GM18907 (cell line): ENCODE data around the gene RGS19.

Source experiments
- ATAC-seq: cut with Tn5 transposase; IDR thresholded peaks from one replicate; pipeline ENCODE4 v1.9.1; 2021; ENCODE audit warnings: mild to moderate bottlenecking, moderate library complexity; ENCODE audit not compliant: unreplicated experiment

The RGS19 gene

GRCh38 chr20:64050261-64051032, 28.9 kb downstream of the RGS19 start:
- ATAC-seq, result no peak

GRCh38 chr20:64049878-64050260, 29.4 kb downstream of the RGS19 start:
- ATAC-seq, result no peak

- no peak for ATAC-seq
Observed at GRCh38 chr20:64049060-64049877, 30.0 kb downstream of the RGS19 start, which contains the start of gene SOX18. Gene SOX18 (minus strand): TSS chr20:64049639. CDS start chr20:64049516, 123 bp downstream.

GRCh38 chr20:64048402-64049044, 30.8 kb downstream of the RGS19 start:
- no peak for ATAC-seq

DNA sequence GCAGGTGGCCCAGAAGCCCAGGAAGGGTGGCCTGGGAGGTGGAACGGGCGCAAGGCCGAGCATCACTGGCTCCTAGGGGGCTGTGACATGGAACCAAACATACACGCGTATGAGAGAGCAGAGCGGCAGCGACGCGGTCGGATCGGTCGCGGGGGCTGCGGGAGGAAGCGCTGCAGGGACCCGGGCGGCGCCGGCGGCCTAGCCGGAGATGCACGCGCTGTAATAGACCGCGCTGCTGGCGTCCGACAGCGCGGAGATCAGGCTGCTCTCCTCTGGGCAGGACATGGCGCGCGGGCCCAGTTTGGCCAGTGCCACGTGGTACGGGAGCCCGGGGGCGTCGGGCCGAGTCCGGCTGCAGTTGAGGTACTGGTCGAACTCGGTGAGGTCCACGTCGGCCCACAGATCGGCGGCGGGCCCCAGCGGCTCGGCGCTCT, 31.3 kb downstream of the RGS19 start:
- no peak for ATAC-seq

DNA sequence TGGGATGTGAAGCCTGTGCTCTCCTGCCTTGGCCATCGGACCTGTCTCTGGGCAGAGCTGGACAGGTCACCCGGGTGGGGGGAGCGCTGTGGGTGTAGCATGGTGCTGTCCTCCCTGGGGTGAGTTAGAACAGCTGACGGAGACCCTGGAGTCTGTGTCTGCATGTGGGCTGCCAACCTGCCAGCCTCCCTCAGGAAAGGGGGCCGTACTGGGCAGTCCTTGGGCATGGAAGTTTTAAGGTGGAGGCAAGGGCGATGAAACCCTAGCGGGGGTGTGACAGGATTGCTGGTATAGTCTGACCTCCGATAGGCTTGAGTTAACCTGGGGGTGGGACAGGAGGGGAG, 32.3 kb downstream of the RGS19 start:
- ATAC-seq, result no peak

DNA sequence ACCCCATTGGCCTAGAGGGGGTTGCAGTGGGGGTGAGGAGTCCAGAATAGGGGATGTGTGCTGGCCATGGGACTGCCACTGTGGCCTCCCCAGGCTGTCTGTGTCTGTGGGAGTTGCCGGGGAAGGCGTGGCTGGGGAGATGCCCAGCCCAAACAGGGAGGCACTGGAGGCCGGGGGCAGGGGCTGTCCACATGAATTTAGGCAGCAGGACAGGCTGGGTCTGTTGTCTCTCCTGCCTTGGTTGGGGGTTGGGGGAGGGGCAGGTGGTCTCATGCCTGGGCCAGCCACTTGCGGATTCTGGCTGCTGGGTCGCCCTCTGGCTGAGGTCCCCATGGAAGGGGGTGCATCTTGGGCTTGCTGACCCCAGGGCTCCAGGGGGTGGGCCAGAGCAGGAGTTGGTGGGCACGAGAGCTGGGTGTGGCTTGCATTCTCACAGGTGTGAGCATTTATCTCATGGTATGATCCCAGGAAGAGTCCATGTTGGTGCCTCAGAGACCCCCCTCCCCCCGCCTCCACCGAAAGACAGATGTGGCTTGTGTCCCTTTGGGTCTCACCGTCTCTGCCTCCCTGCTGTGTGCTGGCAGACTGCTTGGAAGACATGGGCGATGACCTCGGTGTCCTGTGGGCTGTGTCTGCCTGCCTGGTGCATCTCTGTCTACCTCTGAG, 33.8 kb downstream of the RGS19 start:
- no peak for ATAC-seq

DNA sequence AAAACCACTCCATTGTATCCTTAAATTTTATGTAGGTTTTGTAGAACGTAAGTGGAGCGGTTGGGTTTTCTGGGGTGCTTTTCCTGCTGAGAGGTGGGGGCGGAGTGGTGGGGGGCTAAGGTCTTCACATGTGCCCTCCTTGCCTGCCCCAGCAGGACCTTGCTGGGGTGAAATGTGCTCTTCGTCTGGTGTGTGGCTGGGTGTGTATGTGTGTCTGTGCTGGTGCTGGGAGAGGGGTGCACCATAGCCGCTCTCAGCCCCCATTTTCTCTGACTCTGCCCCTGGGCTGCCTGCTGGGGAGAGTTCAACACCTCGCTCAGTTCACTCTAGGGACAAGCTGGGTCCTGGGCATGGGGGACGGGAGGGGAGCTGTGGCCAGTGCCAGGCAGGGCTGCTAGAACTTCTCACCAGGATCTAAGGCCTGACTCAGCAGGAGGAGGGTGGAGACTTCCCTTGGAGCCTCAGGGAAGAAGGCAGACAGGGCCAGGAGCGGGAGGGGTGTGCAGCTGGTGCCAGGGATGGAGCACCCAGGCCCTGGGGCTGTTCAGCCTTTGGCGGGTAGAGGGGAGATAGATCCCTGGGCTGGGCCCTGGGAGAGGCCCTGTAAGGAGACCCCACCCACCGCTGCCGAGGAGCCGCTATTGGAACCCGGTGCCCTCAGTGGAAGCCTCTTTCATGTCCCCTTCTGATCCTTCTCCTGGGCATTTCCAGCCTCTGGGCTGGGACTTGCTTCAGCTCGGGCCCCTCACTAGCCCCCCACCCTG, 34.7 kb downstream of the RGS19 start:
- no peak for ATAC-seq

DNA sequence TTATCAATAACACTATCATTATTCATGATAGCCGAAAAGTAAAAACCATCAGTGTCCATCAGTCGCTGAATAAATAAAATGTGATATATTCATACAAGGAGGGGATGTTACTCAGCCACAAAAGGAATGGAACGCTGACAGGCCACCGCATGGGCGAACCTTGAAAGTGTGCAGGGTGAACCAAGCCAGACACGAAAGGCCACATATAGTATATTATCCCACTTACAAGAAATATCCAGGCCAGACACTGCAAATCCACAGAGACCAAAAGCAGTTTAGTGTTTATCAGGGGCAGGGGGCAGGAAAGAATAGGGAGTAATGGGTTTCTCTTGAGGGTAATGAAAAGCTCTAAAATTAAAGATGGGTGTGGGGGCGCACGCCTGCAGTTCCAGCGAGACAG, 35.5 kb downstream of the RGS19 start:
- ATAC-seq, result no peak

DNA sequence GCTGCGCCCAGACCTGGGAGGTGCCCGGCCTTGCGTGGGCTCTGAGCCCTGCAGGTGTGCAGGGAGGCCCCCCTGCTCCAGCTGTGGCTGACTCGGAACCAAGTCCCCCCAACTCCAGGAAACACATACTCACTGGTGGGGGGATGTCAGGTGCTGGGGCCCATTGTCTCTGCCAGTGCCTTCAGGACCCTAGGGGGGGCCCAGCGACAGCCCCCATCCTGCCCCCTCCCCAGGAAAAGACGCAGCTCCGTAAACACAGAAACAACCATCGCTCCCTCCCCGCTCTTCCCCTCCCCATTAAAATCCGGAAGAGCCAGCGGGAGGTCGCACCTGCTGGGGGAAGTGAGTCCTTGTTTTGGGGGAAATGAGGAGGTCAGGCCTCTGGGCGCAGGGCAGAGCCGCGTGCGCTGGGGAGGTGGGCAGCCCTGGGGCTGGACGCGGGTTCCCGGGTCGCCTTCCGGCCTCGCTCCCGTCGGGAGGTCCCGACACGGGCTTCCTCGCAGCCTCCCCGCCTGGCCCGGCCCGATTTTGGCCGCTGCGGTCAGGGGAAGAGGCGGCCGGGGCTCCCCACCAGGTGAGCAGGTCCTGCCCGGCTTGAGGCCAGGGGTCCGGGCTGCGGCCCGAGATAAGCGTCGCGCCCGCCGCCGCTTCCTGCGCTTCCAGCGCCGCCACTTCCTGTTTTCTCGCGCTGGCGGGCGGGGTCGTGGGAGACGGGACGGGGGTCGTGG, 37.1 kb downstream of the RGS19 start:
- ATAC-seq, result no peak

DNA sequence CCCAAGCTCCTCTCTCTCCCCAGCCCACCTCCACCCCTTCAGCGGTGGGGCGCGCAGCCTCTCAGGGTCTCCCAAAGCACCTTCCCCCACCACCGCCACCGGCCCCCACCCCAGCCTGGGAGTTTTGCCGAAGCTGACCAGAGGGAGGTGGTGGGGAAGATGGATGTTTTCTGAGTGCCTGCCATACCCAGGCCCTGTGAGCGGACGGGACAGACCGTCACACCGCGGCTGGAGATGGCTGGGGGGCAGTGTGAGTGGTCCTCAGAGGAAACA, 37.6 kb downstream of the RGS19 start:
- no peak for ATAC-seq

GRCh38 chr20:64041040-64041780, 38.1 kb downstream of the RGS19 start:
- ATAC-seq, result no peak

DNA sequence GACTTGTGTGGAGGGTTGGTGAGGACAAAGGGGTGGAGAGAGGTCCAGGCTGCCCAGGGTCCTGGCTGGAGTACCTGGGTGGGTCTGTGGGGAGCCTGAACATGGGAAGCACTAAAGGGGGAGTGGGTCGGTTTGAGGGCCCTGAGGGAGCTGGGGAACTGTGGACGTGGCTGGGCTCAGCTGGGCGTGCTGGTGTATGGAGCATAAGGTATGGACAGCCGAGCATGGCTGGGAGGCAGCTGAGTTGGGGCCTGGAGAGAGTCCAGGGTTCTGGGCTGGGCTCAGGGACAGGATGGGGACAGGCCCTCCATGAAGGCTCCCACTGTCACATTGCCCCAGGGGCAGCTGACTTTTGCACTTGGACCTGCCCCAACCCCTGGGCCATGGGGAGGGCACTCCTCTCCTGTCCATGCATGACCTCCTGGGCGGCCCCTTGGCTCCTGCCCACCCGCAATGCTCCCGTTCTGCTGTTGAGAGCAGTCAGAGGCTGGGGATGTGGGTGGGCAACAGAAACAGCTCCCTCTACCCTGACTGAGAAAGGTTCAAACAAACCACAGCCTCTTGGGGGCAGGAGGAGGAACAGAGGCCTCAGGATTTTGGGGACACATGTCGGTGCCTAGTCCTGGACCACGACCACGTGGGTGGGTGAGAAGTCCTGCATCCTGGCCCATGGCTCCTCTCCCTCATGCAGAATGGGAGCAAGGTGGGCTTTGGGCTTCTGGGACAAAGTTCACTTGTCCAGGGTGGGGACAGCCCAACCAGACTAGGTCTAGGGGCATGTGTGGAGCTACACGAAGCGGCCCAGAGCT, 38.9 kb downstream of the RGS19 start:
- ATAC-seq, result no peak

GRCh38 chr20:64039293-64040160, 39.8 kb downstream of the RGS19 start:
- no peak for ATAC-seq

DNA sequence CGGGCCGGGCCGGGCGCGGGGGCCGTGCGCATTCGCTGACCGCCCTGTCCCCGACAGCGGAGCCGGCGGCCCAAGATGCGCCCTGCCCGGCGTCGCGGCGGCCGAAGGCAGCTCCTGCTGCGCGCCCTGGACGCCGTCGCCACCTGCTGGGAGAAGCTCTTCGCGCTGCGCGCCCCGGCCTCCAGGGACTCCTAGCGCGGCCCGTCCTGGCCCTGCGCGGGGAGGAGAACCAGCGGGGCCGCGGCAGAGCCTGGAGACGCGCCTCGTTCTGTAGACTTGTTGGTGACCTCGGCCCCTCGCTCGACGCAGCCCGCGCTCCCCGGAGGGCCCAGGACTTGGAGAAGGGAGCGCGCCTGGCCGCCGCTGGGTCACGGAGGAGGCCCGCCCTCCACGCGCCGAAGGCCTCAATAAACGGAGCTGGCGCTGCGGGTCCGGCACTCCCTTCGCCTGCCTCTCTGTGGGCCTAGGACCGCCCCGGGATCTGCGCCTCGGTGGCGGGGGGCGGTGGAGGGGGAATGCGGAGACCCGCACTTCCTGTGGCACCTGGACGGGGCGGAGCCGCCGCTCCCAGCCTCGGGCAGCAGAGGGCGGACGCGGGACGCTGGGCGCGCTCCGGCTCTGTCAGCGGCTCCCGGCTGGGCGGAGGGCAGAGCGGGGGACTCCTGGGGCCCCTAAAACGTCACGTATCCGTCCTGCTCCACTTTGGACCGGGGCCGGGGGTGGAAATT, 40.6 kb downstream of the RGS19 start:
- peak; percentile 63 for ATAC-seq

DNA sequence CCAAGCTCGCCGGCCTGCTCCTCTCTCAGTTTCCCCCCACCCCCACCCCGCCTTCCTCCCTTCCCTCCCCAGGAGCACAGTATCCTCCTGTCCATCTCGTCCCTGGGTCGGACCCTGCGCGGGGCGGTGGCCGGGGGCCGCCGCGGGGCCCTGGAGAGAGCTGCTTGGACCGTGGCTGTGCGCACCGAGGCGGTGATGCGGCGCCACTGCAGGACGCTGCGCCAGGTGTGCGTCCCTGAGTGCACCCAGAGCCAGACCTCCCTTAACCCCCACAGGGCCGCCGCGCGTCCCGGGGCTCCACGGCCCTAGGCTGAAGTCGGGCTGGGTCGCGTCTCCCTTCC, 41.1 kb downstream of the RGS19 start:
- ATAC-seq, result peak; percentile 21
